NCI-H1105 treated with DMSO at 0.1 percent for 48 hours (cell line): ENCODE data around the gene DNMT3B.
"Not testable (repeated sequence)": the region's sequence is repeated elsewhere in the genome, so short reads cannot be mapped to it uniquely, and the experiment has no call there.

Source experiments
- DNase-seq: peaks from one replicate; lab custom pipeline; 2025; lab: John Stamatoyannopoulos, UW

The DNMT3B gene

GRCh38 chr20:32763202-32764004 lies 1.2 kb downstream of the DNMT3B start:
- DNase-seq, result no peak

- no peak for DNase-seq
Measured at GRCh38 chr20:32764005-32764960, 2.1 kb downstream of the DNMT3B start.

GRCh38 chr20:32765230-32765875 lies 3.2 kb downstream of the DNMT3B start:
- DNase-seq, result not testable (repeated sequence)

GRCh38 chr20:32767418-32768198 lies 5.4 kb downstream of the DNMT3B start:
- DNase-seq, result no peak

GRCh38 chr20:32772046-32772445 lies 9.9 kb downstream of the DNMT3B start:
- DNase-seq, result no peak

- DNase-seq, result no peak
Measured at GRCh38 chr20:32773223-32773622, 11.0 kb downstream of the DNMT3B start.

- DNase-seq, result no peak
Measured at GRCh38 chr20:32773855-32774254, 11.7 kb downstream of the DNMT3B start.

- no peak for DNase-seq
Measured at GRCh38 chr20:32775336-32775991, 13.3 kb downstream of the DNMT3B start.

GRCh38 chr20:32777177-32777956 lies 15.2 kb downstream of the DNMT3B start:
- no peak for DNase-seq

GRCh38 chr20:32779500-32780211 lies 17.5 kb downstream of the DNMT3B start:
- DNase-seq, result no peak

- no peak for DNase-seq
Measured at GRCh38 chr20:32780278-32780677, 18.1 kb downstream of the DNMT3B start.

- DNase-seq, result no peak
Measured at GRCh38 chr20:32780749-32781655, 18.8 kb downstream of the DNMT3B start.

GRCh38 chr20:32784369-32785080 lies 22.3 kb downstream of the DNMT3B start:
- no peak for DNase-seq

GRCh38 chr20:32786059-32786760 lies 24.0 kb downstream of the DNMT3B start:
- no peak for DNase-seq

GRCh38 chr20:32787168-32787567 lies 25.0 kb downstream of the DNMT3B start:
- DNase-seq, result no peak

- peak; percentile 67 for DNase-seq
Measured at GRCh38 chr20:32789896-32790750, 27.9 kb downstream of the DNMT3B start.
